Measurements from ENCODE around the gene SYP.

GRCh38 chrX:49184294-49185281 lies 15.4 kb downstream of the SYP start:
- no peak for TF ChIP-seq SMC3 (IDR thresholded peaks at IDR 0.05; ENCODE audit: low read depth, low read length)
- no peak for TF ChIP-seq GABPA (IDR thresholded peaks at IDR 0.05; ENCODE audit: low read depth)
- no peak for TF ChIP-seq MAX (IDR thresholded peaks at IDR 0.05; ENCODE audit: low read depth)
- TF ChIP-seq USF1 (IDR thresholded peaks at IDR 0.05; ENCODE audit: borderline replicate concordance, low read depth): no peak
- no peak for TF ChIP-seq TAF1 (IDR thresholded peaks at IDR 0.05; ENCODE audit: borderline replicate concordance, low read depth, low read length)
- no peak for TF ChIP-seq CTCF (IDR thresholded peaks at IDR 0.05)
- no peak for TF ChIP-seq REST (IDR thresholded peaks at IDR 0.05; ENCODE audit: low read depth, low read length)
- TF ChIP-seq FOXM1 (IDR thresholded peaks at IDR 0.05; ENCODE audit: low read depth): no peak
- TF ChIP-seq USF2 (IDR thresholded peaks at IDR 0.05; ENCODE audit: borderline replicate concordance, low read depth, low read length): no peak
- TF ChIP-seq FOSL2 (IDR thresholded peaks at IDR 0.05; ENCODE audit: borderline replicate concordance, low read depth): no peak

All from SK-N-SH (cell line).